C1 segment of cervical spinal cord (tissue), 14 donors: ENCODE results near the gene BZW1.

Source experiments
- DNase-seq, 14 donors: peaks; one replicate each; lab custom pipeline; 2025; lab: John Stamatoyannopoulos, UW

The BZW1 gene

DNA sequence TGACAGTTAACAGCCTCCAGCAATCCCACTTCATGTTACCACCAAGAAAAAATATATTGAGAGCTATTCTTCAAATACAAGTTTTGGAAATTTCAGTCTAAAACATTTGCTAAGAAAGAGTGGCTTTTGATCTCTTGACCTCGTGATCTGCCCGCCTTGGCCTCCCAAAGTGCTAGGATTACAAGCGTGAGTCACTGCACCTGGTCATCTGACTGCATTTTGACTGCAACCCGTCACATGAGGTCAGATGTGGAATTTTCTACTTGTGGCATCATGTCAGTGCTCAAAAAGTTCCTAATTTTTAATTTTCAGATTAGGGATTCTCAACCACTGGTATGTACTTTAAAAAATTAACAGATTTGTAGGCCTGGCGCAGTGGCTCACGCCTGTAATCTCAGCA is 61.9 kb downstream of the BZW1 start:
- no peak for DNase-seq
